ENCODE measurements around the gene CPNE5. TPM values are rescaled to one million over a fixed set of nuclear protein-coding genes. Genes with fewer than 3 reads are reported as not detected.
A peak's percentile ranks its signal among the peaks of the same experiment; 100 is the strongest.

Gene CPNE5
- total RNA-seq, 2 experiments from 2014 or later = 0.79 to 0.94 TPM

- peaks cover 4% of the 10 kb centered on the region for H3K36me3 Mint-ChIP-seq
- H3K9me3 Mint-ChIP-seq (ENCODE audit: low read depth) = no peaks in the 10 kb centered on the region
- ATAC-seq (no peak), DNase-seq (no peak)
- no peaks in the 10 kb centered on the region for H3K27me3 Mint-ChIP-seq
- H3K27ac Mint-ChIP-seq = peak overlapping the region; percentile 29
- CTCF ChIA-PET = interaction anchor here (1.5 to 23.7 kb wide), 7 partner anchors 9 to 155 kb away, joined by 3 to 604 read pairs (median 5); no protein-coding TSS in a partner anchor
- no peak overlapping the region for H3K4me3 Mint-ChIP-seq
- H3K4me1 Mint-ChIP-seq = peaks cover 61% of the 10 kb centered on the region
Observed at GRCh38 chr6:36753671-36754405, 85.4 kb downstream of the CPNE5 start.

GRCh38 chr6:36752886-36753506, 86.2 kb downstream of the CPNE5 start:
- CTCF ChIA-PET = interaction anchor here (1.3 to 23.7 kb wide), 7 partner anchors 15 to 154 kb away, joined by 3 to 604 read pairs (median 5); no protein-coding TSS in a partner anchor
- DNase-seq = no peak
- H3K27ac Mint-ChIP-seq = peak overlapping the region; percentile 57

GRCh38 chr6:36752187-36752885, 86.9 kb downstream of the CPNE5 start:
- H3K4me3 Mint-ChIP-seq = no peak overlapping the region
- no peak for DNase-seq
- H3K27me3 Mint-ChIP-seq = no peaks in the 10 kb centered on the region
- peak; percentile 22 for ATAC-seq
- H3K4me1 Mint-ChIP-seq = peaks cover 52% of the 10 kb centered on the region
- H3K27ac Mint-ChIP-seq = peak overlapping the region; percentile 57
- H3K9me3 Mint-ChIP-seq (ENCODE audit: low read depth) = peaks cover 4% of the 10 kb centered on the region
- CTCF ChIA-PET = interaction anchor here (1.3 to 23.7 kb wide), 5 partner anchors 16 to 137 kb away, joined by 3 to 604 read pairs (median 5); no protein-coding TSS in a partner anchor
- H3K36me3 Mint-ChIP-seq = peaks cover 7% of the 10 kb centered on the region

More at GRCh38 chr6:36752886-36753506, 86.2 kb downstream of the CPNE5 start:
- peaks cover 4% of the 10 kb centered on the region for H3K9me3 Mint-ChIP-seq (ENCODE audit: low read depth)
- ATAC-seq = no peak
- H3K4me3 Mint-ChIP-seq = no peak overlapping the region
- H3K27me3 Mint-ChIP-seq = no peaks in the 10 kb centered on the region
- H3K4me1 Mint-ChIP-seq = peaks cover 55% of the 10 kb centered on the region
- peaks cover 7% of the 10 kb centered on the region for H3K36me3 Mint-ChIP-seq

- Mint-ChIP-seq H3K4me3 (no peak overlapping the region), H3K27me3 (no peaks in the 10 kb centered on the region), H3K9me3 (ENCODE audit: low read depth) (peaks cover 4% of the 10 kb centered on the region), H3K4me1 (peaks cover 46% of the 10 kb centered on the region), H3K27ac (peak overlapping the region; percentile 58), H3K36me3 (peaks cover 7% of the 10 kb centered on the region)
- CTCF ChIA-PET = interaction anchor here (1.4 to 23.7 kb wide), 5 partner anchors 16 to 137 kb away, joined by 4 to 604 read pairs (median 5); no protein-coding TSS in a partner anchor
- DNase-seq (no peak), ATAC-seq (no peak)
Observed at GRCh38 chr6:36751833-36752186, 87.4 kb downstream of the CPNE5 start.

- H3K4me1 Mint-ChIP-seq = peaks cover 39% of the 10 kb centered on the region
- H3K4me3 Mint-ChIP-seq = no peak overlapping the region
- H3K27me3 Mint-ChIP-seq = no peaks in the 10 kb centered on the region
- peaks cover 7% of the 10 kb centered on the region for H3K36me3 Mint-ChIP-seq
- ATAC-seq = no peak
- DNase-seq = no peak
- no peak overlapping the region for H3K27ac Mint-ChIP-seq
- H3K9me3 Mint-ChIP-seq (ENCODE audit: low read depth) = peaks cover 4% of the 10 kb centered on the region
- CTCF ChIA-PET = interaction anchor here (1.0 to 23.7 kb wide), 5 partner anchors 16 to 136 kb away, joined by 3 to 604 read pairs (median 5); no protein-coding TSS in a partner anchor
Observed at GRCh38 chr6:36751091-36751490, 88.2 kb downstream of the CPNE5 start.

- Mint-ChIP-seq H3K27me3 (no peaks in the 10 kb centered on the region), H3K9me3 (ENCODE audit: low read depth) (peaks cover 4% of the 10 kb centered on the region), H3K4me3 (no peak overlapping the region), H3K27ac (no peak overlapping the region), H3K4me1 (peaks cover 28% of the 10 kb centered on the region), H3K36me3 (peaks cover 7% of the 10 kb centered on the region)
- ATAC-seq (no peak), DNase-seq (no peak)
- CTCF ChIA-PET = interaction anchor here (1.0 to 12.2 kb wide), 3 partner anchors 10 to 25 kb away, joined by 3 to 167 read pairs (median 3); no protein-coding TSS in a partner anchor
Observed at GRCh38 chr6:36749829-36750489, 89.3 kb downstream of the CPNE5 start.

- Mint-ChIP-seq H3K36me3 (peaks cover 7% of the 10 kb centered on the region), H3K27me3 (no peaks in the 10 kb centered on the region), H3K9me3 (ENCODE audit: low read depth) (peaks cover 4% of the 10 kb centered on the region), H3K4me1 (peaks cover 5% of the 10 kb centered on the region), H3K27ac (no peak overlapping the region), H3K4me3 (no peak overlapping the region)
- no peak for DNase-seq
- ATAC-seq = no peak
- CTCF ChIA-PET = no interaction called here
Observed at GRCh38 chr6:36746251-36746650, 93.0 kb downstream of the CPNE5 start.

- H3K27me3 Mint-ChIP-seq = no peaks in the 10 kb centered on the region
- no peak overlapping the region for H3K27ac Mint-ChIP-seq
- ATAC-seq (no peak), DNase-seq (no peak)
- H3K36me3 Mint-ChIP-seq = peaks cover 7% of the 10 kb centered on the region
- peaks cover 5% of the 10 kb centered on the region for H3K4me1 Mint-ChIP-seq
- CTCF ChIA-PET = no interaction called here
- H3K9me3 Mint-ChIP-seq (ENCODE audit: low read depth) = peaks cover 4% of the 10 kb centered on the region
- no peak overlapping the region for H3K4me3 Mint-ChIP-seq
Observed at GRCh38 chr6:36745836-36746235, 93.4 kb downstream of the CPNE5 start.

GRCh38 chr6:36745283-36745682, 94.0 kb downstream of the CPNE5 start:
- H3K27me3 Mint-ChIP-seq = no peaks in the 10 kb centered on the region
- ATAC-seq (no peak), DNase-seq (no peak)
- peaks cover 7% of the 10 kb centered on the region for H3K36me3 Mint-ChIP-seq
- H3K27ac Mint-ChIP-seq = no peak overlapping the region
- H3K4me1 Mint-ChIP-seq = peaks cover 6% of the 10 kb centered on the region
- peaks cover 4% of the 10 kb centered on the region for H3K9me3 Mint-ChIP-seq (ENCODE audit: low read depth)
- no peak overlapping the region for H3K4me3 Mint-ChIP-seq
- CTCF ChIA-PET = interaction anchor here (1.0 to 1.2 kb wide), 2 partner anchors 10 to 130 kb away, joined by 3 read pairs; no protein-coding TSS in a partner anchor

GRCh38 chr6:36744304-36744673, 95.0 kb downstream of the CPNE5 start:
- ATAC-seq (no peak), DNase-seq (no peak)
- CTCF ChIA-PET = interaction anchor here (0.5 to 1.2 kb wide), 3 partner anchors 11 to 129 kb away, joined by 3 read pairs; no protein-coding TSS in a partner anchor
- no peak overlapping the region for H3K27ac Mint-ChIP-seq
- peaks cover 7% of the 10 kb centered on the region for H3K4me1 Mint-ChIP-seq
- peaks cover 3% of the 10 kb centered on the region for H3K36me3 Mint-ChIP-seq
- no peak overlapping the region for H3K4me3 Mint-ChIP-seq
- H3K9me3 Mint-ChIP-seq (ENCODE audit: low read depth) = peaks cover 4% of the 10 kb centered on the region
- no peaks in the 10 kb centered on the region for H3K27me3 Mint-ChIP-seq

- CTCF ChIA-PET = interaction anchor here (1.0 to 1.2 kb wide), 2 partner anchors 11 to 129 kb away, joined by 3 read pairs; no protein-coding TSS in a partner anchor
- H3K4me1 Mint-ChIP-seq = peaks cover 7% of the 10 kb centered on the region
- peaks cover 4% of the 10 kb centered on the region for H3K9me3 Mint-ChIP-seq (ENCODE audit: low read depth)
- peaks cover 3% of the 10 kb centered on the region for H3K36me3 Mint-ChIP-seq
- no peak for ATAC-seq
- no peak overlapping the region for H3K27ac Mint-ChIP-seq
- DNase-seq = no peak
- no peaks in the 10 kb centered on the region for H3K27me3 Mint-ChIP-seq
- H3K4me3 Mint-ChIP-seq = no peak overlapping the region
Observed at GRCh38 chr6:36743538-36744303, 95.5 kb downstream of the CPNE5 start.

- no peak overlapping the region for H3K4me3 Mint-ChIP-seq
- CTCF ChIA-PET = no interaction called here
- no peaks in the 10 kb centered on the region for H3K9me3 Mint-ChIP-seq (ENCODE audit: low read depth)
- peaks cover 7% of the 10 kb centered on the region for H3K4me1 Mint-ChIP-seq
- H3K27ac Mint-ChIP-seq = no peak overlapping the region
- ATAC-seq = no peak
- no peak for DNase-seq
- no peaks in the 10 kb centered on the region for H3K27me3 Mint-ChIP-seq
- no peaks in the 10 kb centered on the region for H3K36me3 Mint-ChIP-seq
Observed at GRCh38 chr6:36743032-36743431, 96.2 kb downstream of the CPNE5 start.
